PC-9 (cell line): ENCODE data around the gene MRGPRX2.

Experiments
- CTCF ChIP-seq: fragments of 200-600 bp; sonication (generic); conservative IDR thresholded peaks from 2 replicates; pipeline ENCODE4 v1.6.1; 2017; ENCODE audit warnings: mixed run types, antibody characterized with exemption, mild to moderate bottlenecking, moderate library complexity
- EZH2 ChIP-seq: fragments of 200-600 bp; sonication (generic); IDR thresholded peaks from 2 replicates; pipeline ENCODE4 v1.8.0; 2017; ENCODE audit warnings: antibody characterized with exemption, low read depth

DNA sequence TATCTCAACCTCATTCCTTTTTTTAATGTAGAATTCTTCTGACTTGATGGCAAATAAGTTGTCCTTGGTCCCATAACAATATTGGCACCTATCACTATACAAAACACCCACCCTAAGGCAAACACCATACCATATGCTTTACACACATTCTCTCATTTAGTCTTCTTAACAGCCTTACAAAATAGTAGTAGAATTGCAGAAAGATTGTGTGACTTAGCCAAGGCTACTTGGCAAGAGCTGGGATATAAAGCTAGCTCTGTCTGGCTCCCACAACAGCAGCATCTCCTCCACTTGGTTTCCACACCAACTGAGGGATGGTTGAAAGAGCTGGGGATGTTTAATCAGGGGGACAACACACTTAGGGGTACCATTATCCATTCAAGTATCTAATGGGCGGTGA lies 46.6 kb upstream of the MRGPRX2 start:
- TF ChIP-seq CTCF (no peak), EZH2 (no peak)
